ENCODE results near the gene LPAR2.

The LPAR2 gene

GRCh38 chr19:19595171-19595701, 32.8 kb downstream of the LPAR2 start:
- DNase-seq, result peak; percentile 57 to 77

GRCh38 chr19:19594381-19594780, 33.6 kb downstream of the LPAR2 start:
- DNase-seq, result peak; percentile 28 to 69

- DNase-seq, result no peak
Measured at GRCh38 chr19:19592690-19593089, 35.3 kb downstream of the LPAR2 start.

- peak; percentile 94 to 99 for DNase-seq
Measured at GRCh38 chr19:19591133-19591825, 36.7 kb downstream of the LPAR2 start.

- no peak for DNase-seq
Measured at GRCh38 chr19:19588546-19588945, 39.5 kb downstream of the LPAR2 start.

GRCh38 chr19:19587771-19588170, 40.2 kb downstream of the LPAR2 start:
- no peak for DNase-seq

- no peak for DNase-seq
Measured at GRCh38 chr19:19584356-19584755, 43.7 kb downstream of the LPAR2 start.

- no peak for DNase-seq
Measured at GRCh38 chr19:19582471-19582870, 45.5 kb downstream of the LPAR2 start.

GRCh38 chr19:19581391-19581790, 46.6 kb downstream of the LPAR2 start:
- no peak for DNase-seq

GRCh38 chr19:19580418-19580817, 47.6 kb downstream of the LPAR2 start:
- no peak for DNase-seq

- DNase-seq, result no peak
Measured at GRCh38 chr19:19579533-19580361, 48.3 kb downstream of the LPAR2 start.

- no peak for DNase-seq
Measured at GRCh38 chr19:19578252-19578651, 49.8 kb downstream of the LPAR2 start.

- DNase-seq, result no peak
Measured at GRCh38 chr19:19575411-19575810, 52.6 kb downstream of the LPAR2 start.

Data from inflammatory macrophage treated with lipopolysaccharide for 1 hour (primary cell).